DMS79 treated with DMSO at 0.1 percent for 48 hours (cell line): ENCODE data around the gene CCNB1.
"Not testable (repeated sequence)": the region's sequence is repeated elsewhere in the genome, so short reads cannot be mapped to it uniquely, and the experiment has no call there.

ENCODE experiments used
- DNase-seq: peaks from one replicate; lab custom pipeline; 2025; lab: John Stamatoyannopoulos, UW

The CCNB1 gene

GRCh38 chr5:69166686-69167492 is at the start of gene CCNB1:
TSS of gene CCNB1 (plus strand) at chr5:69167150. CDS start at chr5:69167263, 113 bp downstream.
- DNase-seq, result peak; percentile 79

- no peak for DNase-seq
Observed at GRCh38 chr5:69129413-69129812, 37.5 kb upstream of the CCNB1 start.

DNA sequence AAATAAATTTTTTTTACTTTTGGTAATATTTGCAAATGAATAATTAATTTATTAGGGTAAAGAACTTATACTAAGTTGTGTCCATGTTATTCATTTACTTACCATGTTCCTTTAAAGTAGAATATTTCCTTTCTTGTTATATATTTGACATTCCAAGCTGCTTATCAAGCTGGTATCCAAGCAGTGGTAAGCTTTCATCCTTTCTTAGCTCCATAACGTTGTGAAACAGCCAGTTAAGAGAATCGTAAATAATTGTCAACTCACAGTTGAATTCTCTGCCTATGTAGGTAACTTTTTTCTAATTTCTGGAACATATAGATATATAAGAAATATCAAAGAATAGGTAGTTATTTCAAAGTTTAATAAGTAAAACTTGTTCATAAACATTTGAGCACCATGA is 36.7 kb upstream of the CCNB1 start:
- no peak for DNase-seq

GRCh38 chr5:69131304-69131703 is 35.6 kb upstream of the CCNB1 start:
- DNase-seq, result no peak

DNA sequence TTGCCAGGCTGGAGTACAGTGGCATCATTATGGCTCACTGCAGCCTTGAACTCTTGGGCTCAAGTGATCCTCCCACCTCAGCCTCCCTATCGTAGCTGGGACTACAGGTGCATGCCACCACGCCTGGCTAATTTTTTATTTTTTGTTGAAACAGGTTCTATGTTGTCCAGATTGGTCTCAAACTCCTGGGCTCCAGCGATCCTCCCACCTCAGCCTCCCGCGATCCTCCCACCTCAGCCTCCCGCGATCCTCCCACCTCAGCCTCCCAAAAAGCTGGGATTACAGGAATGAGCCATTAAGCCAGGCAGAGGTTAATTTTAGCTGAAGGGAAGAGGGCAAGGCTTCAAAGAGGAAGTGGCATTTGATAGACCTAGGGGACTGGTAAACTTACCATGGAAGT is 32.8 kb upstream of the CCNB1 start:
- no peak for DNase-seq

DNA sequence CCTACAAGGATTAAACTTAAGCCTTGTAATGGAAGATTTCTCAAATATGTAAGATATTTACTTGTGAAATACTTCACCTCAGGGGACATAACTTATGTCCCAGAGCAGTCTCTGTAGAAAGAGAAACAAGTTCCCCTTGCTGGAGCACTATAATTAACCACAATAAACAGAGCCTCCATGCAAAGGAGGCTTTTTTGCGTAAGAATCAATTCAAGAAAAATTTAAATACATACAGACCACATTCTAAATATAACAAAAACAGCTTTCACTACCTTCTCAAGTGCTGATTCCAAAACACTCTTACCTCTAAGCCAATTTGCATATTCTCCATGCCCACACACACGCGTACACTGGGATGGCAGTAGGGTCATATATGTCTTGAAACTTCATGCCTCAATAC is 30.7 kb upstream of the CCNB1 start:
- DNase-seq, result no peak

DNA sequence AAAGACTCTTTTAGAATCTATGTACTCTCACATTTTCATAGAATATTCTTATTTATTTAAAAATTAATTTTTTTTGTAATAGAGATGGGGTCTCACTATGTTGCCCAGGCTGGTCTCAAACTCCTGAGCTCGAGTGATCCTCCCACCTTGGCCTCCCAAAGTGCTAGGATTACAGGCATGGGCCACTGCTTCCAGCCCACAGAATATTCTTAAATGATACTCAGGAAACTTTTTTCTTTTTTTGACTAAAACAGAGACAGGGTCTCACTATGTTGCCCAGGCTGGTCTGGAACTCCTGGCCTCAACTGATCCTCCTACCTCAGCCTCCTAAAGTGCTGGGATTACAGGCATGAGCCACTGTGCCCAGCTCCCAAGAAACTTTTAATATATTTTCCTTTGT is 29.7 kb upstream of the CCNB1 start:
- DNase-seq, result not testable (repeated sequence)

GRCh38 chr5:69137807-69138206 is 29.1 kb upstream of the CCNB1 start:
- no peak for DNase-seq

- DNase-seq, result no peak
Observed at GRCh38 chr5:69138766-69139165, 28.2 kb upstream of the CCNB1 start.

DNA sequence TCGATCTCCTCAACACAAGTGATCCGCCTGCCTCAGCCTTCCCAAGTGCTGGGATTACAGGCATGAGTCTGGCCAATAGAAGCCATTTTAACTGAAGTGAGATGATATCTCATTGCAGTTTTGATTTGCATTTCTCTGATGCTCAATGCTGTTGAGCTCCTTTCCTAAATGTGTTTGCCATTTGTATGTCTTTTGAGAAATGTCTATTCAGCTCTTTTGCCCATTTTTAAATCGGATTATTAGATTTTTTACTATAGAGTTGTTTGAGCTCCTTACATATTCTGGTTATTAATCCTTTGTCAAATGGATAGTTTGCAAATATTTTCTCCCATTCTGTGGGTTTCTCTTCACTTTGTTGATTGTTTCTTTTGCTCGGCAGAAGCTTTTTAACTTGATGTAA is 26.7 kb upstream of the CCNB1 start:
- not testable (repeated sequence) for DNase-seq

DNA sequence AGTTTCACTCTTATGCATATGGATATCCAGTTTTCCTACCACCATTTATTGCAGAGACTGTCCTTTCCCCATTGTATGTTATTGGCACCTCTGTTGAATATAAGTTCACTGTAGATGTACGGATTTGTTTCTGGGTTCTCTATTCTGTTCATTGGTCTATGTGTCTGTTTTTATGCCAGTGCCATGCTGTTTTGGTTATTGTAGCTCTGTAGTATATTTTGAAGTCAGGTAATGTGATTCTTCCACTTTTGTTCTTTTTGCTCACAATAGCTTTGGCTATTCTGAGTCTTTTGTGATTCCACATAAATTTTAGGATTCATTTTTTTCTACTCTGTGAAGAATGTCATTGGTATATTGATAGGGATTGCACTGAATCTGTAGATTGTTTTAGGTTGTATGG is 26.1 kb upstream of the CCNB1 start:
- no peak for DNase-seq

- not testable (repeated sequence) for DNase-seq
Observed at GRCh38 chr5:69148576-69148975, 18.4 kb upstream of the CCNB1 start.

DNA sequence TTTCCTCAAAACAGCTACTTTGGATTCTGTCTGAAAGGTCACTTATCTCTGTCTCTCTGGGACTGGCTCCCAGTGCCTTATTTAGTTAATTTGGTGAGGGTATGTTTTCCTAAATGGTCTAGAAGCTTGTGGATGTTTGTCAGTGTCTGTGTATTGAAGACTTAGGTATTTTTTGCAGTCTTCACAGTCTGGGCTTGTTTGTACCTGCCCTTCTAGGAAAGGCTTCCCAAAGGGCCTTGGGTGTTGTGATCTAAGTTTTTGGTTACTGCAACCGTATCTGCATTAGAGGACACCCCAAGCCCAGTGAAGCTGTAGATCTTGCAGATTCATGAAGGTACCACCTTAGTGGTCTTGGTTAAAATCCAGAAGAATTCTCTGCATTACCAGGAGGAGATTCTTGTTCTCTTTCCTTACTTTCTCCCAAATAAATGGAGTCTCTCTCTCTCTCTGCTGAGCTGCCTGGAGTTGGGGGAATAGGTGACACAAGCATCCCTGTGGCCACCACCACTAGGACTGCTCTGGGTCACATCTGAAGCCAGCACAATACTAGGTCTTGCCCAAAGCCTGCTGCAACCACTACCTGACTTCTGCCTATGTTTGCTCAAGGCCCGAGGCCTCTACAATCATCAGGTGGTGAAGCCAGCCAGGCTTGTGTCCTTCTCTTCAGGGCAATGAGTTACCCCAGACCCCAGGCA is 17.8 kb upstream of the CCNB1 start:
- no peak for DNase-seq

DNA sequence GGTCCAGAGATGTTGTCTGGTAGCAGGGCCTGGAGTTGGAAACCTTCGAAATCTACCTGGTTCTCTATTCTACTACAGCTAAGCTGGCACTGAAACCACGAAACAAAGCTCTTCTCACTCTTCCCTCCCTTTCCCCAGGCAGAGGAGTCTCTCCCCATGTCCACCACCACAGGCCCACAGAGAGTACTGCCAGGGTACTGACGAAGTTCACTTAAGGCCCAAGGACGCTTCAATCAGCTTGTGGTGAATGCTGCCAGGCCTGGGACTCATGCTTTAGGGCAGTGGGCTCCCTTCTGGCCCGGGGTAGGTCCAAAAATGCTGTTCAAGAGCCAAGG is 17.3 kb upstream of the CCNB1 start:
- no peak for DNase-seq

GRCh38 chr5:69152731-69153130 is 14.2 kb upstream of the CCNB1 start:
- DNase-seq, result no peak

DNA sequence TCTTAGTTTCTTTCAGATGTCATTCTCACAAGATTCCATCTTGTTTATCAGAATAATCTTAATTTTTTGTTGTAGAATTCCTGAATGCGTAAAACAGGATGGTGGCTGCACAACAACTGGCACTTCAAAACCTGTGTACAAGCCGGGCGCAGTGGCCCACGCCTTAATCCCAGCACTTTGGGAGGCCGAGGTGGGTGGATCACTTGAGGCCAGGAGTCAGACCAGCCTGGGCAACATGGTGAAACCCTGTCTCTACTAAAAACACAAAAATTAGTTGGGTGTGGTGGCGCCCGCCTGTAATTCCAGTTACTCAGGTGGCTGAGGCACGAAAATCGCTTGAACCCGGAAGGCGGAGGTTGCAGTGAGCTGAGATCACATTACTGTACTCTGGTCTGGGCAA is 10.5 kb upstream of the CCNB1 start:
- DNase-seq, result no peak

GRCh38 chr5:69158039-69158438 is 8.9 kb upstream of the CCNB1 start:
- DNase-seq, result no peak

DNA sequence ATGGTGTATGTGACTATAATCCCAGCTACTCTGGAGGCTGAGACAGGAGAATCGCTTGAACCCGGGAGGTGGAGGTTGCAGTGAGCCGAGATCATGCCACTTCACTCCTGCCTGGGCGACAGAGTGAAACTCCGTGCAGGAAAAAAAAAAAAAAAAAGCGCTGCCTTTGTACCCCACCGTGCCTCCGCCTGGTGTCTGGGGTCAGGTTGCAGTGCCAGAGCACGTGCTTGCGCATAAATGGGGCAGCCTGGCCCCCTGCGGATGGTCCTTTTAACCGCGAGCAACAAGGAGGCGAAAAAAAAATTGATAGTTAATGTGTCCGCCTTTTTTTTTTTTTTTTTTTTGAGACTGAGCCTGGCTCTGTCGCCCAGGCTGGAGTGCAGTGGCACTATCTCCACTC is 6.3 kb upstream of the CCNB1 start:
- no peak for DNase-seq

GRCh38 chr5:69167493-69167855 is 524 bp downstream of the CCNB1 start:
- DNase-seq, result peak; percentile 3

GRCh38 chr5:69167929-69168328 is 979 bp downstream of the CCNB1 start:
- DNase-seq, result no peak

GRCh38 chr5:69170495-69170894 is 3.5 kb downstream of the CCNB1 start:
- DNase-seq, result no peak

GRCh38 chr5:69170969-69171368 is 4.0 kb downstream of the CCNB1 start:
- no peak for DNase-seq

DNA sequence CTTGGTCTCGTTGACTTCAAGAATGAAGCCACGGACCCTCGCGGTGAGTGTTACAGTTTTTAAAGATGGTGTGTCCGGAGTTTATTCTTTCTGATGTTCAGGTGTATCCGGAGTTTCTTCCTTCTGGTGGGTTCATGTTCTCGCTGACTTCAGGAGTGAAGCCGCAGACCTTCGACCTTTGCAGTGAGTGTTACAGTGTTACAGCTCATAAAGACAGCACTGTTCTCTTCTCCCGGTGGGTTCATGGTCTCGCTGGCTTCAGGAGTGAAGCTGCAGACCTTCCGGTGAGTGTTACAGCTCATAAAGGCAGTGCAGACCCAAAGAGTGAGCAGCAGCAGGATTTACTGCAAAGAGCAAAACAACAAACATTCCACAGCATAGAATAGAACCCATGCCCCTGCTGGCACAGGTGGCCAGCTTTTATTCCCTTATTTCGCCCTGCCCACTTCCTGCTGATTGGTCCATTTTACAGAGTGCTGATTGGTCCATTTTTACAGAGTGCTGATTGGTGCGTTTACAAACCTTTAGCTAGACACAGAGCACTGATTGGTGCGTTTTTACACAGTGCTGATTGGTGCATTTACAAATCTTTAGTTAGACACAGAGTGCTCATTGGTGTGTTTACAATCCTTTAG is 14.8 kb downstream of the CCNB1 start:
- DNase-seq, result not testable (repeated sequence)
